IMR-90 (cell line): ENCODE measurements around the gene PALLD.

Experiments
- CEBPB ChIP-seq: IDR thresholded peaks from 2 replicates; pipeline ENCODE4 v1.6.1; 2012; ENCODE audit warnings: low read depth, low read length, improper control_type of control experiment
- CTCF ChIP-seq: conservative IDR thresholded peaks from 2 replicates; pipeline ENCODE4 v1.5.1; 2012; ENCODE audit warnings: mild to moderate bottlenecking, low read depth, low read length, improper control_type of control experiment
- MAFK ChIP-seq: IDR thresholded peaks from 2 replicates; pipeline ENCODE4 v1.6.1; 2012; ENCODE audit warnings: low read depth, low read length, improper control_type of control experiment
- MAZ ChIP-seq: IDR thresholded peaks from 2 replicates; pipeline ENCODE4 v1.6.1; 2012; ENCODE audit warnings: low read depth, mild to moderate bottlenecking, low read length, improper control_type of control experiment, moderate library complexity, borderline replicate concordance
- POLR2A ChIP-seq: IDR thresholded peaks from 2 replicates; pipeline ENCODE4 v1.6.1; 2012; ENCODE audit warnings: mild to moderate bottlenecking, low read depth, low read length
- RAD21 ChIP-seq: IDR thresholded peaks from 2 replicates; pipeline ENCODE4 v1.6.1; 2012; ENCODE audit warnings: low read length, improper control_type of control experiment
- SMC3 ChIP-seq: fragments of 150-350 bp; IDR thresholded peaks from 2 replicates; pipeline ENCODE4 v1.6.1; 2016; ENCODE audit warnings: low read depth, mild to moderate bottlenecking, antibody characterized with exemption, low read length, moderate library complexity

- TF ChIP-seq CTCF (no peak), CEBPB (no peak), MAFK (peak; percentile 76), MAZ (no peak), POLR2A (no peak), SMC3 (no peak), RAD21 (0 out of 2 replicates have a peak, but pooled peaks have one; percentile 12)
Observed at GRCh38 chr4:168796362-168797106, 299.7 kb downstream of the PALLD start.
